Chondrocyte (in vitro differentiated cells): Measurements from ENCODE around the gene USH1G. TPM values are rescaled to one million over a fixed set of nuclear protein-coding genes. Genes with fewer than 3 reads are reported as not detected.
A peak's percentile ranks its signal among the peaks of the same experiment; 100 is the strongest.

ENCODE experiments used
- DNase-seq: peaks from one replicate; pipeline ENCODE4 v3.0.0; 2021; ENCODE audit warnings: mixed read lengths, low spot score
- H3K27ac Mint-ChIP-seq: one replicate; pipeline ENCODE4 v1.8.0; 2021; ENCODE audit warnings: mild to moderate bottlenecking, moderate library complexity, mixed read lengths; ENCODE audit not compliant: unreplicated experiment
- H3K27me3 Mint-ChIP-seq: 2 replicates; pipeline ENCODE4 v1.8.0; 2021; ENCODE audit warnings: low read depth, mixed read lengths
- H3K36me3 Mint-ChIP-seq: 2 replicates; pipeline ENCODE4 v1.8.0; 2021; ENCODE audit warnings: low read depth, mixed read lengths
- H3K4me1 Mint-ChIP-seq: 2 replicates; pipeline ENCODE4 v1.8.0; 2021; ENCODE audit warnings: low read depth, mild to moderate bottlenecking, mixed read lengths
- H3K4me3 Mint-ChIP-seq: one replicate; pipeline ENCODE4 v1.8.0; 2021; ENCODE audit warnings: mild to moderate bottlenecking, moderate library complexity, mixed read lengths; ENCODE audit not compliant: unreplicated experiment
- H3K9me3 Mint-ChIP-seq: 2 replicates; pipeline ENCODE4 v1.8.0; 2021; ENCODE audit warnings: low read depth, mixed read lengths
- CTCF ChIP-seq: fragments of 200-600 bp; sonication (generic); IDR thresholded peaks from 2 replicates; pipeline ENCODE4 v1.5.0; 2021; ENCODE audit warnings: antibody characterized with exemption, mild to moderate bottlenecking, moderate library complexity
- total RNA-seq: library from RNA; stranded (reverse); gene quantifications from 3 replicates; pipeline ENCODE4 v1.2.1, GENCODE V29; 2021

Gene USH1G
- total RNA-seq, 1 donor from 2014 or later, result not detected

- peaks cover 72% of the 10 kb centered on the region for H3K27me3 Mint-ChIP-seq
- H3K27ac Mint-ChIP-seq, result no peak within 1 kb of the TSS
- H3K4me1 Mint-ChIP-seq, result no peaks in the 10 kb centered on the region
- H3K36me3 Mint-ChIP-seq, result peaks cover 2% of the 10 kb centered on the region
- H3K9me3 Mint-ChIP-seq, result no peaks in the 10 kb centered on the region
- TF ChIP-seq CTCF, result no peak
- no peak within 1 kb of the TSS for H3K4me3 Mint-ChIP-seq
- DNase-seq, result no peak
Observed at GRCh38 chr17:74935585-74936469, 12.8 kb upstream of the USH1G start, which contains the start of gene OTOP3. OTOP3 (plus strand) TSS chr17:74935898; CDS start chr17:74935922, 24 bp downstream.

- peaks cover 73% of the 10 kb centered on the region for H3K27me3 Mint-ChIP-seq
- DNase-seq, result no peak
- no peak for TF ChIP-seq CTCF
- no peak overlapping the region for H3K4me3 Mint-ChIP-seq
- peaks cover 2% of the 10 kb centered on the region for H3K36me3 Mint-ChIP-seq
- no peaks in the 10 kb centered on the region for H3K4me1 Mint-ChIP-seq
- H3K27ac Mint-ChIP-seq, result no peak overlapping the region
- no peaks in the 10 kb centered on the region for H3K9me3 Mint-ChIP-seq
Observed at GRCh38 chr17:74935048-74935447, 12.0 kb upstream of the USH1G start.

- peaks cover 2% of the 10 kb centered on the region for H3K36me3 Mint-ChIP-seq
- no peaks in the 10 kb centered on the region for H3K4me1 Mint-ChIP-seq
- TF ChIP-seq CTCF, result no peak
- peak; percentile 82 for DNase-seq
- H3K27me3 Mint-ChIP-seq, result peaks cover 70% of the 10 kb centered on the region
- H3K4me3 Mint-ChIP-seq, result no peak overlapping the region
- H3K9me3 Mint-ChIP-seq, result no peaks in the 10 kb centered on the region
- H3K27ac Mint-ChIP-seq, result no peak overlapping the region
Observed at GRCh38 chr17:74930535-74931036, 7.5 kb upstream of the USH1G start.

- no peak overlapping the region for H3K4me3 Mint-ChIP-seq
- no peak for TF ChIP-seq CTCF
- H3K27ac Mint-ChIP-seq, result no peak overlapping the region
- H3K36me3 Mint-ChIP-seq, result no peaks in the 10 kb centered on the region
- peaks cover 72% of the 10 kb centered on the region for H3K27me3 Mint-ChIP-seq
- no peaks in the 10 kb centered on the region for H3K4me1 Mint-ChIP-seq
- no peak for DNase-seq
- no peaks in the 10 kb centered on the region for H3K9me3 Mint-ChIP-seq
Observed at GRCh38 chr17:74928786-74929185, 5.7 kb upstream of the USH1G start.

GRCh38 chr17:74925242-74925641, 2.2 kb upstream of the USH1G start:
- Mint-ChIP-seq H3K27ac (no peak overlapping the region), H3K27me3 (peaks cover 56% of the 10 kb centered on the region), H3K9me3 (no peaks in the 10 kb centered on the region), H3K36me3 (no peaks in the 10 kb centered on the region), H3K4me3 (no peak overlapping the region), H3K4me1 (no peaks in the 10 kb centered on the region)
- DNase-seq, result no peak
- TF ChIP-seq CTCF, result no peak
